OCI-LY7 (cell line): Measurements from ENCODE around the gene ST3GAL3.

Experiments used
- EZH2phosphoT487 ChIP-seq: fragments of 200-600 bp; sonication (generic); IDR thresholded peaks from 2 replicates; pipeline ENCODE4 v1.6.1; 2018; ENCODE audit warnings: low read depth, borderline replicate concordance, mild to moderate bottlenecking, mixed run types, antibody characterized with exemption, low read length, moderate library complexity, mixed read lengths
- TF ChIP-seq, protein P1 (sequence below): fragments of 200-600 bp; sonication (generic); conservative IDR thresholded peaks from 2 replicates; pipeline ENCODE4 v1.5.1; 2014; ENCODE audit warnings: mild to moderate bottlenecking, antibody characterized with exemption, low read length, moderate library complexity, mixed read lengths

DNA sequence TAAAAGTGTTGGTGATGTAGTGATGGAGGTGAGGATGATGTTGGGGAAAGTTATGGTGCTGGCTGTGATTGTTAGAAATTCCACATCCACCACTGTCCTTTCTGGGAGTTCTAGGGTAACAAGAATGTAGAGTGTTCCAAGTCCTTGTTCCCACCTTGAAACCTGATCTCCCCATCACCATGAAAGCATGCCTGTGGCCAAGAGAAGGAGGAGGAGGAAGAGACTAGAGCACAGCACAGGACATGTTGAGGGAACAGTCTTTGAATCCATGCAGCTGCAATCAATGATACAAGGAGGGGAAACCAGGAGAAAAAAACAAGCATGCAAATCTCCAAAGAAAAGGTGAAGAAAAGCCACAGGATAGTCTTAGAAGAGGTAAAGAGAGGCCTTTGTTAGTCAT, 180.4 kb downstream of the ST3GAL3 start:
- TF ChIP-seq, protein P1, sequence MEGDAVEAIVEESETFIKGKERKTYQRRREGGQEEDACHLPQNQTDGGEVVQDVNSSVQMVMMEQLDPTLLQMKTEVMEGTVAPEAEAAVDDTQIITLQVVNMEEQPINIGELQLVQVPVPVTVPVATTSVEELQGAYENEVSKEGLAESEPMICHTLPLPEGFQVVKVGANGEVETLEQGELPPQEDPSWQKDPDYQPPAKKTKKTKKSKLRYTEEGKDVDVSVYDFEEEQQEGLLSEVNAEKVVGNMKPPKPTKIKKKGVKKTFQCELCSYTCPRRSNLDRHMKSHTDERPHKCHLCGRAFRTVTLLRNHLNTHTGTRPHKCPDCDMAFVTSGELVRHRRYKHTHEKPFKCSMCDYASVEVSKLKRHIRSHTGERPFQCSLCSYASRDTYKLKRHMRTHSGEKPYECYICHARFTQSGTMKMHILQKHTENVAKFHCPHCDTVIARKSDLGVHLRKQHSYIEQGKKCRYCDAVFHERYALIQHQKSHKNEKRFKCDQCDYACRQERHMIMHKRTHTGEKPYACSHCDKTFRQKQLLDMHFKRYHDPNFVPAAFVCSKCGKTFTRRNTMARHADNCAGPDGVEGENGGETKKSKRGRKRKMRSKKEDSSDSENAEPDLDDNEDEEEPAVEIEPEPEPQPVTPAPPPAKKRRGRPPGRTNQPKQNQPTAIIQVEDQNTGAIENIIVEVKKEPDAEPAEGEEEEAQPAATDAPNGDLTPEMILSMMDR: no peak
- TF ChIP-seq EZH2phosphoT487: no peak
